Measurements from ENCODE around the gene SH3GL2. TPM values are rescaled to one million over a fixed set of nuclear protein-coding genes. Genes with fewer than 3 reads are reported as not detected.

SH3GL2 gene
- total and polyA plus RNA-seq, 9 of the 15 experiments (the other 6 are each of a cell fraction or from before 2014, with no cell fraction given), result not detected

DNA sequence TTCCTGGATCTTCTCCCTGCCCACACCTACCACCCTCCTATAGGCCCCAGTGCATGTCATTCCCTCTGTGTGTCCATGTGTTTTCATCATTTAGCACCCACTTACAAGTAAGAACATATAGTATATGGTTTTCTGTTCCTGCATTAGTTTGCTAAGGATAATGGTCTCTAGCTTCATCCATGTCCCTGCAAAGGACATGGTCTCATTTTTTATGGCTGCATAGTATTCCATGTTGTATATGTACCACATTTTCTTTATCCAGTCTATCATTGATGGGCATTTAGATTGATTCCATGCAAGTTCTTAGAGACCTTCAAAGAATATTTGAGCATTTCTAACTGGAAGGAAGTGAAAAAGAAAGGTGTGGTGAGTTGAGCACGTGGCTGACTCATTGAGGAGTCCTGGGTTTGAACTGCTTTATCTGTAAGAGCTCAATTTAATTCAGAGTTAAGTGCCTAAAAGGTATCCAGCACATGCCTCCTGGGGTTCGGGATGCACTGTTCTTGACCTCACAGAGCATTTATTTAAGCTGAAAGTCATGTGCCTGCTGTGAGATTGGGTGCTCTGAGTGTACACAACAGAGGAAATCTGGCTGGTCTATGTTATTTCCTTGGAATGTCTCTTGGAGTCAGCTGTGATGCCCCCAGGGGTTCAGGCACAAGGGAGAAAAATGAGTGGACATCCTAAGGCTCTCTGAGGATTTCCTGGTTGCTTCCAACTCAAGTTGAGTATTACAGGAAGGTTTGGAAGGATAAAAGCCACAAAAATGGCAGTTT is 56.4 kb downstream of the SH3GL2 start:
- intact Hi-C loops (cut with micrococcal nuclease), result no loop called here
- no peaks in the 10 kb centered on the region for H3K79me2 ChIP-seq (ENCODE audit: control insufficient read depth, insufficient read depth, low read length)
- TF ChIP-seq ZNF589 (CRISPR knock-in tag; IDR thresholded peaks at IDR 0.05; ENCODE audit: low read depth) (no peak), CHD1 (IDR thresholded peaks at IDR 0.05; ENCODE audit: low read length) (no peak), HEY1 (CRISPR knock-in tag; IDR thresholded peaks at IDR 0.05; ENCODE audit: borderline replicate concordance) (no peak), ETV1 (tag; conservative IDR thresholded peaks at IDR 0.05; ENCODE audit: low read depth) (no peak), ZZZ3 (IDR thresholded peaks at IDR 0.05) (no peak), ZFP30 (CRISPR knock-in tag; IDR thresholded peaks at IDR 0.05; ENCODE audit: borderline replicate concordance) (no peak), ZNF766 (CRISPR knock-in tag; conservative IDR thresholded peaks at IDR 0.05) (no peak), ZNF124 (CRISPR knock-in tag; IDR thresholded peaks at IDR 0.05) (no peak), RBM14 (IDR thresholded peaks at IDR 0.05; ENCODE audit: borderline replicate concordance, insufficient read depth, low read depth, low read length) (no peak), MYC (IDR thresholded peaks at IDR 0.05; ENCODE audit: low read depth, low read length) (no peak), MYC (CRISPR knock-in tag; IDR thresholded peaks at IDR 0.05; ENCODE audit: borderline replicate concordance, low read depth) (no peak)
- TF ChIP-seq, protein P1, sequence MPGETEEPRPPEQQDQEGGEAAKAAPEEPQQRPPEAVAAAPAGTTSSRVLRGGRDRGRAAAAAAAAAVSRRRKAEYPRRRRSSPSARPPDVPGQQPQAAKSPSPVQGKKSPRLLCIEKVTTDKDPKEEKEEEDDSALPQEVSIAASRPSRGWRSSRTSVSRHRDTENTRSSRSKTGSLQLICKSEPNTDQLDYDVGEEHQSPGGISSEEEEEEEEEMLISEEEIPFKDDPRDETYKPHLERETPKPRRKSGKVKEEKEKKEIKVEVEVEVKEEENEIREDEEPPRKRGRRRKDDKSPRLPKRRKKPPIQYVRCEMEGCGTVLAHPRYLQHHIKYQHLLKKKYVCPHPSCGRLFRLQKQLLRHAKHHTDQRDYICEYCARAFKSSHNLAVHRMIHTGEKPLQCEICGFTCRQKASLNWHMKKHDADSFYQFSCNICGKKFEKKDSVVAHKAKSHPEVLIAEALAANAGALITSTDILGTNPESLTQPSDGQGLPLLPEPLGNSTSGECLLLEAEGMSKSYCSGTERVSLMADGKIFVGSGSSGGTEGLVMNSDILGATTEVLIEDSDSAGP (CRISPR knock-in tag; IDR thresholded peaks at IDR 0.05), result no peak
- TF ChIP-seq, protein P2, sequence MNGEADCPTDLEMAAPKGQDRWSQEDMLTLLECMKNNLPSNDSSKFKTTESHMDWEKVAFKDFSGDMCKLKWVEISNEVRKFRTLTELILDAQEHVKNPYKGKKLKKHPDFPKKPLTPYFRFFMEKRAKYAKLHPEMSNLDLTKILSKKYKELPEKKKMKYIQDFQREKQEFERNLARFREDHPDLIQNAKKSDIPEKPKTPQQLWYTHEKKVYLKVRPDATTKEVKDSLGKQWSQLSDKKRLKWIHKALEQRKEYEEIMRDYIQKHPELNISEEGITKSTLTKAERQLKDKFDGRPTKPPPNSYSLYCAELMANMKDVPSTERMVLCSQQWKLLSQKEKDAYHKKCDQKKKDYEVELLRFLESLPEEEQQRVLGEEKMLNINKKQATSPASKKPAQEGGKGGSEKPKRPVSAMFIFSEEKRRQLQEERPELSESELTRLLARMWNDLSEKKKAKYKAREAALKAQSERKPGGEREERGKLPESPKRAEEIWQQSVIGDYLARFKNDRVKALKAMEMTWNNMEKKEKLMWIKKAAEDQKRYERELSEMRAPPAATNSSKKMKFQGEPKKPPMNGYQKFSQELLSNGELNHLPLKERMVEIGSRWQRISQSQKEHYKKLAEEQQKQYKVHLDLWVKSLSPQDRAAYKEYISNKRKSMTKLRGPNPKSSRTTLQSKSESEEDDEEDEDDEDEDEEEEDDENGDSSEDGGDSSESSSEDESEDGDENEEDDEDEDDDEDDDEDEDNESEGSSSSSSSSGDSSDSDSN (IDR thresholded peaks at IDR 0.05; ENCODE audit: borderline replicate concordance in 1 of 2, low read depth in 2 of 2, low read length in 2 of 2), result no peak
- no peak overlapping the region for H3K9ac ChIP-seq (ENCODE audit: insufficient read depth in 1 of 2, low read depth in 2 of 2, low read length in 2 of 2)
- H3K4me2 ChIP-seq (ENCODE audit: insufficient read depth, low read length), result no peak overlapping the region
- ChIA-PET CTCF (ENCODE audit: low intra/inter-chr PET ratio) (no interaction called here), POLR2A (no interaction called here)
- H3K27me3 ChIP-seq (ENCODE audit: control insufficient read depth in 2 of 2, insufficient read depth in 2 of 2, low read length in 2 of 2), result no peaks in the 10 kb centered on the region
- H3K4me1 ChIP-seq (replicated peaks in 1 of 2; ENCODE audit: control insufficient read depth in 2 of 2, insufficient read depth in 2 of 2, low read length in 2 of 2), result no peaks in the 10 kb centered on the region
- H3K4me3 ChIP-seq, result no peak overlapping the region
- in situ Hi-C loops (cut with MboI), result no loop called here
- no peaks in the 10 kb centered on the region for H3K9me3 ChIP-seq (replicated peaks; ENCODE audit: control insufficient read depth, insufficient read depth, low read depth, low read length)
- H4K20me1 ChIP-seq (replicated peaks; ENCODE audit: control insufficient read depth, insufficient read depth, low read length), result no peaks in the 10 kb centered on the region
- DNase-seq (ENCODE audit: extremely low read depth in 1 of 4, low spot score in 3 of 4) (no peak), ATAC-seq (no peak), FAIRE-seq (no peak)
- no peak overlapping the region for H3K27ac ChIP-seq (ENCODE audit: extremely low read depth, low read depth, low read length)
- no peaks in the 10 kb centered on the region for H3K9me1 ChIP-seq (ENCODE audit: control insufficient read depth, insufficient read depth, low read length)
- no peaks in the 10 kb centered on the region for H3K36me3 ChIP-seq (ENCODE audit: control insufficient read depth, insufficient read depth, low read length)
- no peak overlapping the region for H2AFZ ChIP-seq (ENCODE audit: low read depth, low read length)
- WGBS (ENCODE audit: insufficient coverage, low coverage, missing lambda C conversion rate), result 0% methylated on average over 2 of the region's 2 CpGs
- no TSS peak for BruUV-seq (replicated peaks)
